HG02973 (cell line): ENCODE results near the gene DSCAML1.
A peak's percentile ranks its signal among the peaks of the same experiment; 100 is the strongest.

Experiments
- ATAC-seq: cut with Tn5 transposase; IDR thresholded peaks from one replicate; pipeline ENCODE4 v1.9.1; 2021; ENCODE audit warnings: moderate library complexity; ENCODE audit not compliant: unreplicated experiment

DSCAML1 gene

GRCh38 chr11:117620086-117620485 lies 176.9 kb downstream of the DSCAML1 start:
- no peak for ATAC-seq

- no peak for ATAC-seq
Observed at GRCh38 chr11:117619661-117620060, 177.4 kb downstream of the DSCAML1 start.

GRCh38 chr11:117618982-117619355 lies 178.0 kb downstream of the DSCAML1 start:
- ATAC-seq, result no peak

GRCh38 chr11:117618302-117618981 lies 178.6 kb downstream of the DSCAML1 start:
- no peak for ATAC-seq

- no peak for ATAC-seq
Observed at GRCh38 chr11:117616979-117617378, 180.0 kb downstream of the DSCAML1 start.

GRCh38 chr11:117614728-117615127 lies 182.3 kb downstream of the DSCAML1 start:
- no peak for ATAC-seq

- ATAC-seq, result no peak
Observed at GRCh38 chr11:117613521-117613920, 183.5 kb downstream of the DSCAML1 start.

GRCh38 chr11:117612177-117612576 lies 184.8 kb downstream of the DSCAML1 start:
- no peak for ATAC-seq

GRCh38 chr11:117610901-117611300 lies 186.1 kb downstream of the DSCAML1 start:
- no peak for ATAC-seq

GRCh38 chr11:117610045-117610444 lies 187.0 kb downstream of the DSCAML1 start:
- ATAC-seq, result no peak

GRCh38 chr11:117607449-117607848 lies 189.6 kb downstream of the DSCAML1 start:
- no peak for ATAC-seq

- ATAC-seq, result peak; percentile 53
Observed at GRCh38 chr11:117606790-117607189, 190.2 kb downstream of the DSCAML1 start.

GRCh38 chr11:117606211-117606610 lies 190.8 kb downstream of the DSCAML1 start:
- no peak for ATAC-seq

GRCh38 chr11:117605331-117605730 lies 191.7 kb downstream of the DSCAML1 start:
- no peak for ATAC-seq

- ATAC-seq, result no peak
Observed at GRCh38 chr11:117604336-117604995, 192.6 kb downstream of the DSCAML1 start.

GRCh38 chr11:117603932-117604331 lies 193.1 kb downstream of the DSCAML1 start:
- ATAC-seq, result no peak

- ATAC-seq, result no peak
Observed at GRCh38 chr11:117601006-117601708, 195.9 kb downstream of the DSCAML1 start.

GRCh38 chr11:117600234-117600783 lies 196.7 kb downstream of the DSCAML1 start:
- ATAC-seq, result no peak

- no peak for ATAC-seq
Observed at GRCh38 chr11:117597071-117597470, 199.9 kb downstream of the DSCAML1 start.

- no peak for ATAC-seq
Observed at GRCh38 chr11:117595440-117595839, 201.6 kb downstream of the DSCAML1 start.

GRCh38 chr11:117594721-117595120 lies 202.3 kb downstream of the DSCAML1 start:
- ATAC-seq, result no peak

GRCh38 chr11:117593065-117593464 lies 204.0 kb downstream of the DSCAML1 start:
- ATAC-seq, result no peak
